MM.1S (cell line): ENCODE measurements around the gene C1orf116.

Experiments used
- EZH2 ChIP-seq: fragments of 300-600 bp; sonication (generic); optimal IDR thresholded peaks from 2 replicates; pipeline ENCODE3; 2017; ENCODE audit warnings: low read depth, mild to moderate bottlenecking, antibody characterized with exemption, low read length, mixed read lengths
- TF ChIP-seq, protein P1 (sequence below): fragments of 300-600 bp; sonication (generic); IDR thresholded peaks from 2 replicates; pipeline ENCODE4 v1.5.1; 2016; ENCODE audit warnings: antibody characterized with exemption, low read length, mixed read lengths

DNA sequence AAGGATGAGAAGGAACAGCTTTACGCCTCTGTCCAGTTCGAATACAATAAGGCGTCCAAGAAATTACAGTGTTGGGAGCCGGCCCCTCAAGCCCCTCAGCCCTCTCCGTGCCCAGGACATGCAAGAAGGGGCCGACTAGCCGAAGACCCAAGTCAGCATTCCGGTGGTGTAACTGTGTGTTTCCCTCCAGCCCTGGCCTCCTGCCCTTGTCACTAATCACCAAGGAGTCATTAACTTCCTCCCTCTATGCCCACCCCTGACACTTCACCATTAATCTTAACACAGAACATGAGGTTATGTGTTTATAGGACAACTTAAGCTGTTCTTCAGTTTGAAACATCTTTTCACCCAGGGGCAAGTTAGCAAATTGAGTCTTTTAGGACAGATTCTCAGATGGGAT lies 39.7 kb upstream of the C1orf116 start:
- TF ChIP-seq, protein P1, sequence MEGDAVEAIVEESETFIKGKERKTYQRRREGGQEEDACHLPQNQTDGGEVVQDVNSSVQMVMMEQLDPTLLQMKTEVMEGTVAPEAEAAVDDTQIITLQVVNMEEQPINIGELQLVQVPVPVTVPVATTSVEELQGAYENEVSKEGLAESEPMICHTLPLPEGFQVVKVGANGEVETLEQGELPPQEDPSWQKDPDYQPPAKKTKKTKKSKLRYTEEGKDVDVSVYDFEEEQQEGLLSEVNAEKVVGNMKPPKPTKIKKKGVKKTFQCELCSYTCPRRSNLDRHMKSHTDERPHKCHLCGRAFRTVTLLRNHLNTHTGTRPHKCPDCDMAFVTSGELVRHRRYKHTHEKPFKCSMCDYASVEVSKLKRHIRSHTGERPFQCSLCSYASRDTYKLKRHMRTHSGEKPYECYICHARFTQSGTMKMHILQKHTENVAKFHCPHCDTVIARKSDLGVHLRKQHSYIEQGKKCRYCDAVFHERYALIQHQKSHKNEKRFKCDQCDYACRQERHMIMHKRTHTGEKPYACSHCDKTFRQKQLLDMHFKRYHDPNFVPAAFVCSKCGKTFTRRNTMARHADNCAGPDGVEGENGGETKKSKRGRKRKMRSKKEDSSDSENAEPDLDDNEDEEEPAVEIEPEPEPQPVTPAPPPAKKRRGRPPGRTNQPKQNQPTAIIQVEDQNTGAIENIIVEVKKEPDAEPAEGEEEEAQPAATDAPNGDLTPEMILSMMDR = no peak
- no peak for TF ChIP-seq EZH2
